Smooth muscle cell (in vitro differentiated cells): ENCODE measurements around the gene NCKAP5. TPM values are rescaled to one million over a fixed set of nuclear protein-coding genes. Genes with fewer than 3 reads are reported as not detected.

Source experiments
- DNase-seq: peaks from one replicate; lab custom pipeline; 2025; ENCODE audit not compliant: unreplicated experiment; lab: John Stamatoyannopoulos, UW
- H2AFZ ChIP-seq: fragments of 200-600 bp; sonication (generic); 2 replicates; pipeline ENCODE4 v1.6.0; 2016; ENCODE audit warnings: antibody characterized with exemption, low read depth, mild to moderate bottlenecking
- H3F3A ChIP-seq: fragments of 200-600 bp; sonication (generic); 2 replicates; pipeline ENCODE4 v1.6.0; 2017; ENCODE audit warnings: antibody characterized with exemption, low read depth
- H3K27ac ChIP-seq: fragments of 200-600 bp; sonication (generic); 2 replicates; pipeline ENCODE4 v1.5.1; 2016; ENCODE audit warnings: low read depth, mild to moderate bottlenecking
- H3K27me3 ChIP-seq: fragments of 200-600 bp; sonication (generic); 2 replicates; pipeline ENCODE4 v1.6.1; 2016; ENCODE audit warnings: low read depth, mild to moderate bottlenecking
- H3K36me3 ChIP-seq: fragments of 200-600 bp; sonication (generic); 2 replicates; pipeline ENCODE4 v1.5.1; 2016; ENCODE audit warnings: low read depth
- H3K4me1 ChIP-seq: fragments of 200-600 bp; sonication (generic); 2 replicates; pipeline ENCODE4 v1.5.1; 2016; ENCODE audit warnings: low read depth
- H3K4me2 ChIP-seq: fragments of 200-600 bp; sonication (generic); 2 replicates; pipeline ENCODE4 v1.6.0; 2016; ENCODE audit warnings: mild to moderate bottlenecking
- H3K4me3 ChIP-seq: fragments of 200-600 bp; sonication (generic); 2 replicates; pipeline ENCODE4 v1.5.1; 2016; ENCODE audit warnings: mild to moderate bottlenecking
- H3K79me2 ChIP-seq: fragments of 200-600 bp; sonication (generic); 2 replicates; pipeline ENCODE4 v1.6.0; 2016; ENCODE audit warnings: low read depth, mild to moderate bottlenecking
- H3K9ac ChIP-seq: fragments of 200-600 bp; sonication (generic); 2 replicates; pipeline ENCODE4 v1.6.0; 2016; ENCODE audit warnings: low read depth
- H3K9me3 ChIP-seq: fragments of 200-600 bp; sonication (generic); replicated peaks from 2 replicates; pipeline ENCODE4 v1.5.1; 2016; ENCODE audit warnings: low read depth
- H4K20me1 ChIP-seq: fragments of 200-600 bp; sonication (generic); 2 replicates; pipeline ENCODE4 v1.6.0; 2016; ENCODE audit warnings: low read depth
- CTCF ChIP-seq: fragments of 200-600 bp; sonication (generic); IDR thresholded peaks from 2 replicates; pipeline ENCODE4 v1.5.1; 2017; ENCODE audit warnings: borderline replicate concordance, mild to moderate bottlenecking, antibody characterized with exemption; ENCODE audit not compliant: insufficient read depth, poor library complexity, severe bottlenecking
- WGBS: methylation state at CpG from one replicate; pipeline ENCODE4 v1.1.7; 2016; ENCODE audit warnings: low lambda C conversion rate; 5-methylcytosine and 5-hydroxymethylcytosine counted together
- polyA plus RNA-seq: library from polyadenylated mRNA; unstranded; fragments of >200 nt; fragmentation: Nextera tagmentation; extraction: Ambion mirVana; gene quantifications from 2 replicates; pipeline ENCODE4 v1.2.1, GENCODE V29; 2016
- total RNA-seq: library from RNA; depleted of rRNA; stranded (reverse); fragments of >200 nt; gene quantifications from 2 replicates; pipeline ENCODE4 v1.2.3, GENCODE V29; 2014

NCKAP5 gene
- total and polyA plus RNA-seq, 2 experiments from 2014 or later, result 4.6 to 9.5 TPM

GRCh38 chr2:133553838-133554408 lies 14.3 kb downstream of the NCKAP5 start:
- H2AFZ ChIP-seq, result no peak overlapping the region
- H3K9me3 ChIP-seq, result no peaks in the 10 kb centered on the region
- no peaks in the 10 kb centered on the region for H3K4me1 ChIP-seq
- no peak overlapping the region for H3K4me2 ChIP-seq
- H3F3A ChIP-seq, result no peaks in the 10 kb centered on the region
- H4K20me1 ChIP-seq, result no peaks in the 10 kb centered on the region
- H3K9ac ChIP-seq, result no peak overlapping the region
- H3K36me3 ChIP-seq, result no peaks in the 10 kb centered on the region
- 76% methylated on average over 2 of the region's 2 CpGs for WGBS
- no peaks in the 10 kb centered on the region for H3K79me2 ChIP-seq
- no peak for TF ChIP-seq CTCF
- H3K27ac ChIP-seq, result no peak overlapping the region
- H3K4me3 ChIP-seq, result no peak overlapping the region
- DNase-seq, result no peak
- H3K27me3 ChIP-seq, result no peaks in the 10 kb centered on the region

- no peak overlapping the region for H3K9ac ChIP-seq
- H2AFZ ChIP-seq, result no peak overlapping the region
- no peaks in the 10 kb centered on the region for H4K20me1 ChIP-seq
- H3K27ac ChIP-seq, result no peak overlapping the region
- H3K4me3 ChIP-seq, result no peak overlapping the region
- no peak overlapping the region for H3K4me2 ChIP-seq
- no peaks in the 10 kb centered on the region for H3F3A ChIP-seq
- H3K9me3 ChIP-seq, result no peaks in the 10 kb centered on the region
- TF ChIP-seq CTCF, result no peak
- no peaks in the 10 kb centered on the region for H3K36me3 ChIP-seq
- no peak for DNase-seq
- H3K4me1 ChIP-seq, result no peaks in the 10 kb centered on the region
- H3K79me2 ChIP-seq, result no peaks in the 10 kb centered on the region
- no peaks in the 10 kb centered on the region for H3K27me3 ChIP-seq
- WGBS, result 78% methylated on average over 4 of the region's 4 CpGs
These were observed 15.0 kb downstream of the NCKAP5 start for GRCh38 chr2:133553251-133553650.

GRCh38 chr2:133552821-133553220 lies 15.4 kb downstream of the NCKAP5 start:
- Histone ChIP-seq H2AFZ (no peak overlapping the region), H3K4me2 (no peak overlapping the region), H3K36me3 (no peaks in the 10 kb centered on the region), H3K27ac (no peak overlapping the region), H3K27me3 (no peaks in the 10 kb centered on the region), H3K4me1 (no peaks in the 10 kb centered on the region), H3K9me3 (no peaks in the 10 kb centered on the region), H3K9ac (no peak overlapping the region), H3K4me3 (no peak overlapping the region), H3F3A (no peaks in the 10 kb centered on the region), H3K79me2 (no peaks in the 10 kb centered on the region), H4K20me1 (no peaks in the 10 kb centered on the region)
- DNase-seq, result no peak
- TF ChIP-seq CTCF, result no peak
- 94% methylated on average over 2 of the region's 2 CpGs for WGBS

GRCh38 chr2:133541797-133542196 lies 26.5 kb downstream of the NCKAP5 start:
- WGBS, result 93% methylated on average over 3 of the region's 3 CpGs
- H3K4me2 ChIP-seq, result no peak overlapping the region
- H3K4me1 ChIP-seq, result no peaks in the 10 kb centered on the region
- H4K20me1 ChIP-seq, result no peaks in the 10 kb centered on the region
- H3K27ac ChIP-seq, result no peak overlapping the region
- TF ChIP-seq CTCF, result no peak
- no peaks in the 10 kb centered on the region for H3K27me3 ChIP-seq
- no peak for DNase-seq
- no peak overlapping the region for H3K9ac ChIP-seq
- H3K36me3 ChIP-seq, result no peaks in the 10 kb centered on the region
- no peaks in the 10 kb centered on the region for H3K9me3 ChIP-seq
- H3F3A ChIP-seq, result no peaks in the 10 kb centered on the region
- H3K4me3 ChIP-seq, result no peak overlapping the region
- H2AFZ ChIP-seq, result no peak overlapping the region
- H3K79me2 ChIP-seq, result no peaks in the 10 kb centered on the region
